Fibroblast of the conjunctiva (primary cell): ENCODE data around the gene MARK2.
"Not testable (repeated sequence)": the region's sequence is repeated elsewhere in the genome, so short reads cannot be mapped to it uniquely, and the experiment has no call there.

Experiments used
- DNase-seq: peaks from one replicate; pipeline ENCODE4 v3.0.0-alpha.2; 2010; ENCODE audit warnings: low read depth

Gene MARK2

DNA sequence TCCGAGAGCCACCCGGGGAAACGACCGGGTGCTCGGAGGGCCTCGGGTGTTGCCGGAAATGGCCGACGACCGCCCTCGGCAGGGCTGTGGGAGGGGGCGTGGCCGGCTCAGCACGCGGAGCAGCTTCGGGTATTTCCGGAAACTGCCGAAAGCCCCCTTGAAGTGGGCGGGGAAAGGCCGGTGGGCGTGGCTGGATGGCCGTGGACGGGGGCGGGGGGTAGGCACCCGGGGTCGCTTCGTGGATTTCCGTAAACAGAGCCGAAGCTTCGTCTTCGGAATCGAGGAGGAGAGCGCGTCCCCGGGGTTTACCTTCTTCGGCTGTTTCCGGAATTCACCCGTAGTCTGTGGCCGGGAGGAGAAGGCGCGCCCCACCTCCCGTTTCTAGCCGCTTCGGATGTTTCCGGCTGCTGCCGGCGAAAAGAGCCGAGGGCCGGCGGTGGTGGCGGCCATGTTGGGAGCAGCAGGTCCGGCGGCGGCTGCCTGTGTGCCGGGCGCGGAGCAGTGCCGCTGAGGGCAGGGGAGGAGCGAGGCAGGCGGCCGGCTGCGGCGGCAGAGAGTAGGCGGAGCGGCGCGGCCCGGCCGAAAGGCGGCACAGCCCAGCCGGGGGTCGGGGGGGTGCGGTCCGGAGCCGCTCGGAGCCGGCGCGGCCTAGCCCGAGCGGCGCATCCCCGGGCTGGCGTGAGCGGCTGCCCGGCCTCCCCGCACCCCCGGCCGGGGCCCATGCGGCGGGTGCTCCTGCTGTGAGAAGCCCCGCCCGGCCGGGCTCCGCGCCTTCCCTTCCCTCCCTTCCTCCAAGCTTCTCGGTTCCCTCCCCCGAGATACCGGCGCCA, at the start of gene MARK2:
Gene MARK2, plus strand, starts transcription at position 433 of the 830 bp plus-strand sequence. Its CDS starts 397 bp downstream, at position 830.
- DNase-seq: peak; percentile 97

DNA sequence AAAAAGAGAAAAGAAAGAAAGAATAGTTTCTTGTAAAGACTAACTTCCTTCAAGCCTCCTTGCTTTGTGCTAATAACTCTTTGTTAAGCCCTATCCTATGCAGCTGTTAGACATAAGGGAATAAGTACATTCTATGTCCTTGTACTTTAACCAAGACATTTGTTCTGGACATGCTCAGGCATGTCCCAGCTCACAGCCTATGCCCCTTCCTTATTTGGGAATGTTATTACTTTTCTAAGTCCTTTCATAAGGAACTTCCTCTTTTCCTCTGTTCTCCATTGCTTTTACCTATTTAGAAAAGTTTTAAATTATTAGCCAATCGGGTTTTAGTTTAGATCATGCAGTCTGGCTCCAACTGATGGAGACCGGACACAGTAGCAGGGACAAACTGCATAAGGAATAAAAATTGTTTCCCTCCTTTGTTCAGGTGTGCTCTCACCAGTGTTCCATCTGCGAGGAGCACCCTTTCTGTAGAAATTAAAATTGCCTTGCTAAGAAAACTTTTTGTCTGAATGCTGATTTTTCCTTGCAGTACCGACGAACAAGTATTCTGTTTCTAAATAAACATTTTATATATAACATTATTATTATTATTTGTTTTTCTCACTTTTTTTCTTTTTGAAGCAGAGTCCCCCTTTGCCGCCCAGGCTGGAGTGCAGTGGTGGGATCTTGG, 47.3 kb upstream of the MARK2 start:
- no peak for DNase-seq

DNA sequence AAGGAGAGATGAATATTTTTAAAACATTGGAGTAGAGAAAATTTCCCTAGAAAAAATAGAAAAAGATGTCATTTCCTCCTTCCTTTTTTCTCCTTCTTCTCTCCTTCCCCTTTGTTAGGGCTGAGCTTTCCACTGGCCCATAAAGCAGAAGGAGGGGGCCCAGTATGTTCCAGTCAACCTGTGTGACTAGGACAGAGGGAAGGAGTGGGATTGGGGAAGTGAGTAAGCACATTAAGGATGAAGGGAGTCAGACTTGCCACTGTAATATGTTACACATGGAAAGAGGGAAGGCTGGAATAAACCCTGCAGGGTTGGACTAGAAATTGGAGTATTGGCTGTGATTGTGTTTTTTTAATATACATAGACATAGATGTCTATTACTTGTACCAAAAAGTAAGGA, 45.7 kb upstream of the MARK2 start:
- no peak for DNase-seq

DNA sequence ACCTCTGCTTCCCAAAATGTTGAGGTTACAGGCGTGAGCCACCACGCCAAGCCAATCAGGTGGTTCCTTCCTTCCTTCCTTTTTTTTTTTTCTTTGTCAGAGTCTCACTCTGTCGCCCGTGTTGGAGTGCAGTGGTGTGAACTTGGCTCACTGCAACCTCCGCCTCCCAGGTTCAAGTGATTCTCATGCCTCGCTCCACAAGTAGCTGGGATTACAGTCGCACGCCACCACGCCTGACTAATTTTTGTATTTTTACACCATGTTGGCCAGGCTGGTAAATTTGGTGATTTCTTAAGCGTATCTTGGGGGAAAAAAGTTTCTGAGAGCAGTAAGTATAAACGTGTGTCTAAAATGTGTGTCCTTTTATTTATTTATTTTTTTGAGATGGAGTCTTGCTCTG, 43.8 kb upstream of the MARK2 start:
- no peak for DNase-seq

DNA sequence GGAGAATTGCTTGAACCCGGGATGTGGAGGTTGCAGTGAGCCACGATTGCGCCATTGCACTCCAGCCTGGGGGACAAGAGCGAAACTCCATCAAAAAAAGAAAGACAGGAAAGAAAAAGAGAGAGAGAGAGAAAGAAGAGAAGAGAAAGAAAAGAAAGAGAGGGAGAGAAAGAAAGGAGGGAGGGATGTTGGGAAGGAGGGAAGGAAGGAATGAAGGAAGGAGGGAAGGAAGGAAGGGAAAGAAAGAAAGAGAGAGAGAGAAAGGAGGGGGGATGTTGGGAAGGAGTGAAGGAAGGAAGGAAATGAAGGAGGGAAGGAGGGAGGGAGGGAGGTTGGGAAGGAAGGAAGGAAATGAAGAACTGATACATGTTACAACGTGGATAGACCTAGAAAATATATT, 38.0 kb upstream of the MARK2 start:
- no peak for DNase-seq

DNA sequence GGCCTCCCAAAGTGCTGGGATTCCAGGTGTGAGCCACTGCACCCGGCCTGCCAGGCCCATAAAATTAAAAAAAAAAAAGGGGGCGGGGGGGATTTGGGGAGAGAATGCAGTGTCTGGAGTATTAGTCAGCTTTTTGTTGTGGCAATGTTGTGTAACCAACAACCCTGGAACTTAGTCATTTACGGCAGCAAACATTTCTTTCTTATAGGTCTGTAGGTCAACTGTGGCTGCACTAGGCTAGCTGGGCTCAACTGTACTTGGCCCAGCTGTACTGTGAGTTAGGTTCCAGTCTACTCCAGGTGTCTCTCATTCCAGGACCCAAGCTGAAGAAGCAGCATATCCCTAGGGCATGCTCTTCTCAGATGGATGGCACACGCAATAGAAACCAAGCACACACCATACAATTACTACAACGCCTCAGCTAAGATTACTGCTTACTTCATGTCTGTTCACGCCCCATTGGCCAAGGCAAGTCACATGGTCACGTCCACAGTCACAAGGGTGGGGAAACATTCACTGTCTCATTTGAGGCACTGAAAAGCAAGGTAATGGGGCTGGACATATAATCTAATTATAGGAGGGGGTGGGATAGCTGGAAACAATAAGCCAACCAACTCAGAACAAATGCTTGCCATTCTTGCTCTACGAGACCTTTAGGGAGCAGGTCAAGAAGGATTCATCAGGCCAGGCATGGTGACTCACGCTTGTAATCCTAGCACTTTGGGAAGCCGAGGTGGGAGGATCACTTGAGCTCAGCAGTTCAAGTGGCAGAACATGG, 36.1 kb upstream of the MARK2 start:
- DNase-seq: peak; percentile 45

DNA sequence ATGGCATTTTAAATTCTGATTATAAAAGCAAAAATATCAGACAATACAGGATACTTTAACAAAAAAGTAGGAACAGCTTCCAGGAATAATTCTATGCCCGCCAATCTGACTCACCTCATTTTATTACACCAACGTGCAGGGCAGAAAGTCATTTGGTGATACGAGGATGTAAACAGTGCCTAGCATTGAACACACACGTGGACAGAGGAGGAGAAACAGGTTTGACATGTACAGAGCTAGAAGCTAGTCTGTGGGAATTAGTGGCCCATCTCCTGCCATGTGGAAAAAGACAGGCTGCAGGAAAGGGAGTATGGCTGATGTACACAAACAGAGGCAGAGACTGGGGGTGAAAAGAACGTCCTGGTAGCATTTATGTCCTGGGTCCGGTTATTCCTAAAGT, 34.7 kb upstream of the MARK2 start:
- DNase-seq: no peak

DNA sequence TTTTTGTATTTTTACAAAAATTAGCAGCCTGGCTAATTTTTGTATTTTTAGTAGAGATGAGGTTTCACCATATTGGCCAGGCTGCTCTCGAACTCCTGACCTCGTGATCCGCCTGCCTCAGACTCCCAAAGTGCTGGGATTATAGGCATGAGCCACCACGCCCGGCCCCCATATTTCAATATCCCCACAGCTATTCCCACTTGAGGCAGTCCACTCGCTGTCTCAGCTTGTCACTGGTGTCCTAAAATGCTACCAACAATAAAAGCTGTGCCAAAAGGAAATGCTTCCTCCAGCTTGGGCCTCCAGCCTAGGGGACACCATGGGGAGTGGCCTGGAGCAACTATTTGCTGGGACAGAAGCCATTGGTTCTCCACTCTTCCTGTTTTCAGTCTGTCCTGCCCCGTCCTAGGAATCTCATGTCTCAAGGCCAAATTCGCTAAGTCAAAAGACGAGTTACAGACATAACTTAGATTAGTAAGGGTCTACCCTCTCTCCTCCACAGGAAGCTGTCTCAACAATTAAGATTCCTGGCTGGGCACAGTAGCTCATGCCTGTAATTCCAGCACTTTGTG, 33.0 kb upstream of the MARK2 start:
- DNase-seq: no peak

DNA sequence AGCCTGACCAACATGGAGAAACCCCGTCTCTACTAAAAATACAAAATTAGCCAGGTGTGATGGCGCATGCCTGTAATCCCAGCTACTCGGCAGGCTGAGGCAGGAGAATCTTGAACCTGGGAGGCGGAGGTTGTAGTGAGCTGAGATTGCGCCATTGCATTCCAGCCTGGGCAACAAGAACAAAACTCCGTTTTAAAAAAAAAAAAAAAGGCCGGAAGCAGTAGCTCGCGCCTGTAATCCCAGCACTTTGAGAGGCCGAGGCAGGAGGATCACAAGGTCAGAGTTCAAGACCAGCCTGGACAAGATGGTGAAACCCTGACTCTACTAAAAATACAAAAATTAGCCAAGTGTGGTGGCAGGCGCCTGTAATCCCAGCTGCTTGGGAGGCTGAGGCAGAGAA, 28.5 kb upstream of the MARK2 start:
- DNase-seq: not testable (repeated sequence)

DNA sequence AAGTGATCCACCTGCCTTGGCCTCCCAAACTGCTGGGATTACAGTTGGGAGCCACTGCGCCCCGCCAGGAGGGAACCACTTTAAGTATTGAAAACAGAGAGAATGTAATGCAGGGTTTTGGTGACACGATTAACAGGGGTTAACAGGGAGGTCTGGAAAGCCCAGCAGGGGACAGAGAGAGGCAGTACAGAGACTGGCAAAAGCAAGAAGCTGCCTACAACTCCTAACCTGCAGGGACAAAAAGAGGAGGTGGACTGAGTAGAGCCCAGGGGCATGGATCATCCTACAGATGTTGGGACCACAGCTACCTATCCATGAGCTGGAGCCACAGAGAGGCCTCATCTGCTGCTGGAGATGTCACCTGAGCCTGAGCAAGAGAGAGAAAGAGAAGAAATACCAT, 27.4 kb upstream of the MARK2 start:
- DNase-seq: no peak

DNA sequence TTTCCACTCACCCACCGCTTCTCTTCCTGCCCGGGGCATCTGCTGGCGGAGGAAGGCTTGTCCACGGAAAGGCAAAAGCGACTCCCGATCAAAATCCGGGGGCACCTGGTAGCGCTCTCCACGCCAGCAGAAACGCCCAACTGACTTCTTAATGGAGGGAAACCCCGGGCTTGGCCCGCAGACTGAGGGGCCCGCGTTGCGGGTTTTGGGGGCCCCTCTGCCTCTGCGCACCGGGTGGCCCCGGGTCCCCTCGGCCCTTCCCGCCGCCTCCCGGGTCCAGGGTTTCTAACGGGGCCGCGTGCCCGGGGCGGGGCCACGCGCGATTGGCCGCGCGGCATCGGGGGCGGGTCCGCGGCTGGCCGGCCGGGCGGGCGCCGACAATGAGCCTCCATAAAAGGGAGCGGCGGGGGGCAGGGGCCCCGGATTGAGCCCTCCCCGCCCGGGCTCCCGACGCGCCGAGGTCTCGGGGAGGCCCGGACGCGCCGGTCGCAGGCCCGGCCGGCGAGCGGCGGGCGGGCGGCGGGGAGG, 25.8 kb upstream of the MARK2 start, which contains the start of gene SPINDOC:
Gene SPINDOC, plus strand, starts transcription at position 422 of the 528 bp plus-strand sequence. CDS start 231 bp downstream, outside the sequence.
- peak; percentile 27 for DNase-seq

DNA sequence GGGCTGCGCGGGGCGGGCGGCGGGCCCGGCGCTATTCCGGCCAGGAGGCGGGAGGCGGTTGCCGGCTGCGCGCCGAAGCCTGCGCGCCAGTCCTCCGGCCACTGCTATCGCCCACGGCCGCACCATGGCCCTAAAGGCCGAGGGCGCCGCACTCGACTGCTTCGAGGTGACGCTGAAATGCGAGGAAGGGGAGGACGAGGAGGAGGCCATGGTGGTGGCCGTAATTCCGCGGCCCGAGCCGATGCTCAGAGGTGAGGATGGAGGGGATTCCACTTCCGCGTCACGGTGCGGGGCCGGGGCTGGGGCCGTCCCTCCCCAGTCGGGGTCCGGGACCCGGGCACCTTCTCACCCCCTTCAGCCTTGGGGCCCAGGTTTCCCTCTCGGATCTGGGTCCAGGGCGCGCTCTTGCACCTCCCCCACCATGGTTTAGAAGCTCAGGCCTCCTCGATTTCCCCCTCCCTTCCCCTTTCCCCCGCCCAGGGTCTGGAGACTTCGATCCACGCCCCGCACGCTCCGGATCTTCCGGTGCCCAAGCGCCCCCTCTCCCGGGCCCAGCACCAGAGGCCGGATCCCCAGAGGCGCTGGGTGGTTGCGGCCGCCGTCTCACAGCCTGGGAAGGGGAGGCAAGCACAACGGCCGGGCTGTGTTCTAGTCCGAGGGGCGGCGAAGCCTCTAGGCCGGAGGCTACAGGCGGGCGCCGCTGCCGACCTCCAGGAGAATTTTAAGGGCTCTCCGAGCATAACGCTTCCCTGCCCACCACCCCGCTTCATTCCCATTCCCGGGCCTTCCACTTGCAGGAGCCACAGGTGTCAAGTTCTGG, 25.1 kb upstream of the MARK2 start:
- DNase-seq: peak; percentile 33

DNA sequence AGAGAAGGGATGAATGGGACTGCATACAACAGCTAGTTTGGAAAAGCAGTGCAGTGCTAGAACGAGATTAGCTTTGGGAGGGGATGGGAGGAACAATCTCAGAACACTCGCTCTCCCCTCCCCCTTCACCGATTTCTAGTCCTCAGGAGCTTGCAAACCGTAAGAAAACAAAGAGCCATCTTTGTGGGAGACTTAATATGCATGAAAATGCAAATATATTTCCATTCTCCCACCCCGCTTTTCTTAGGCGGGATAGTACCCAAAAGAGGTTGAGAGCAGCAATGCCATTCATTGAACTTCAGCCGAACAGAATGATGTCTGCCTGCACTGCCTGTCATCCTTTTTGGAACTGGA, 24.6 kb upstream of the MARK2 start:
- DNase-seq: no peak

DNA sequence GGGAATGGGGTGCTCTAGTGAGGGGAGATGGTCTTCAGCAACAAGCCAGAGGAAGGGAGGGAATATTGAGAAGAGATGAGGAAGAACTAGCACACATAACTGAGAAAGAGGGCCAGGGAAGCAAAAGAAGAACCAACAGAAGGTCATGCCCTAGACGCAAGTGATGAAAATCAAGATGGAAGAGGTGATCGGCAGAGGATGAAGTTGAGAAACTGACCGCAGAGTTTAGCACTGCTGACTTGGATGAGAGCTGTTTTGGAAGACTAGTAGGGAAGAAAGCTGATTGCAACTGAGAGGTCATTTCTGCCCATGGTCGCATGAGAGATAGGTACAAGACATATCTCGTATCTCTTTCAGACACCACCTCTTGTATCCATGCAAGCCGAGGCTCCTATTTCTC, 22.7 kb upstream of the MARK2 start:
- DNase-seq: no peak

DNA sequence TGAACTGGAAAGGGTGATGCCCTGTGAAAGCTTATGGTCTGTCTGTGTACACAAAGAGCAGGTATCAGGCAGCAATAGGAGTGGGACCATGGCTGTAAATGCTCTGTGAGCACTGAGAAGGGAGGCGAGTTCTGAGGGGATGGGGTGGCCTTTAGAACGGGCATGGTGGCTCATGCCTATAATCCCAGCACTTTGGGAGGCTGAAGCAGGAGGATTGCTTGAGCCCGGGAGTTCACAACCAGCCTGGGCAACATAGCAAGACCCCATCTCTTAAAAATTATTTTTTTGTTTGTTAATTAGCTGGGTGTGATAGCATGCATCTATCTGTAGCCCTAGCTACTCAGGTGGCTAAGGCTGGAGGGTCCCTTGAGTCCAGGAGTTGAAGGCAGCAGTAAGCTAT, 22.2 kb upstream of the MARK2 start:
- DNase-seq: no peak

DNA sequence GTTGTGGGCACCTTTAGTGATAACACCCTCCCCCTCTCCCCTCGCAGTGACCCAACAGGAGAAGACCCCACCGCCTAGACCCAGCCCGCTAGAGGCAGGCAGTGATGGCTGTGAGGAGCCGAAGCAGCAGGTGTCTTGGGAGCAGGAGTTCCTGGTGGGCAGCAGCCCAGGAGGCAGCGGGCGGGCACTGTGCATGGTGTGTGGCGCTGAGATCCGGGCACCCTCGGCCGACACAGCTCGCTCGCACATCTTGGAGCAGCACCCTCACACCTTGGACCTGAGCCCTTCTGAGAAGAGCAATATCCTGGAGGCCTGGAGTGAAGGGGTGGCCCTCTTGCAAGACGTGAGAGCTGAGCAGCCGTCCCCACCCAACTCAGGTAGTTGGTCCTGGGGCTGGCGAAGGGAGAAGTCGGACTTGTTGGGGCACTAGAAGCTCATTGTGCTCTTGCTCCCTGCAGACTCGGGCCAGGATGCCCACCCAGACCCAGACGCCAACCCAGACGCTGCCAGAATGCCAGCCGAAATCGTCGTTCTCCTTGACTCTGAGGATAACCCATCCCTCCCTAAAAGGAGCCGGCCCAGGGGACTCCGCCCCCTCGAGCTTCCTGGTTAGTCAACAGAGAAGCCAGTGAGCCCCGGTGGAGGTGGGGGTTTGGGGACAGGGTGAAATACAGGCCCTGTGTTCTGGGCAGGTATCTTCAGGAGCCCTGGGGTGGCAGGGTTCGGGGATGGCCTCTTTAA, 21.0 kb upstream of the MARK2 start:
- DNase-seq: no peak

DNA sequence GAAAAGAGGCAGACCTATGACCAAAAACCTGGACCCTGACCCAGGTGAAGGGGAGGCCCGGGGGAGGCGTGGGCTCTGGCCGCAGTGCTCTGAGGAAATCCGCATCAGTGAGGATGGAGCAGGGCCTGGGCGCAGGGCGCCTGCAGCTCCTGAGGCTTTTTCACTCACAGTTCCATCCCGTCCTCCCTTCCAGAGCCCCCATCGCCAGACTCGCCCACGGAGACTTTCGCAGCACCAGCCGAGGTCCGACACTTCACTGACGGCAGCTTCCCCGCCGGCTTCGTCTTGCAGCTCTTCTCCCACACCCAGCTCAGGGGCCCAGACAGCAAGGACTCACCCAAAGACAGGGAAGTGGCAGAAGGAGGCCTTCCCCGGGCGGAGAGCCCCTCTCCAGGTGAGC, 20.3 kb upstream of the MARK2 start:
- DNase-seq: no peak

DNA sequence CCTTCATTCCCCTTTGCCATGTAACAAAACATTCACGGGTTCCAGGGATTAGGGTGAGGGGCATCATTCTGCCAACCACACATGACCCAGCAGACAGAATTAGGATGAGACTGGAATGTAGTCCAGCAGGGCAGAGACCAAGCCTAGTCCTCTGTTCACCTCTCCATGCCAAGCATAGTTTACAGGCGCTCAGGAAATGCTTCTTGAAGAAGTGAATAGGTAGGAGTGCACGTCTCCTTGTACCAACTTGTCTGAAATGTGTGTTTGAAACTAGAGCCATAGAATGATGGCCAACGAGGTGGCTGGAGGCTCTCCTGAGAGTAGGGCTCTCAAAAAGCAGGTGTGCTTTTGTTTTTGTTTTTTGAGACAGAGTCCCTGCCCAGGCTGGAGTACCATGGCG, 17.5 kb upstream of the MARK2 start:
- DNase-seq: no peak

DNA sequence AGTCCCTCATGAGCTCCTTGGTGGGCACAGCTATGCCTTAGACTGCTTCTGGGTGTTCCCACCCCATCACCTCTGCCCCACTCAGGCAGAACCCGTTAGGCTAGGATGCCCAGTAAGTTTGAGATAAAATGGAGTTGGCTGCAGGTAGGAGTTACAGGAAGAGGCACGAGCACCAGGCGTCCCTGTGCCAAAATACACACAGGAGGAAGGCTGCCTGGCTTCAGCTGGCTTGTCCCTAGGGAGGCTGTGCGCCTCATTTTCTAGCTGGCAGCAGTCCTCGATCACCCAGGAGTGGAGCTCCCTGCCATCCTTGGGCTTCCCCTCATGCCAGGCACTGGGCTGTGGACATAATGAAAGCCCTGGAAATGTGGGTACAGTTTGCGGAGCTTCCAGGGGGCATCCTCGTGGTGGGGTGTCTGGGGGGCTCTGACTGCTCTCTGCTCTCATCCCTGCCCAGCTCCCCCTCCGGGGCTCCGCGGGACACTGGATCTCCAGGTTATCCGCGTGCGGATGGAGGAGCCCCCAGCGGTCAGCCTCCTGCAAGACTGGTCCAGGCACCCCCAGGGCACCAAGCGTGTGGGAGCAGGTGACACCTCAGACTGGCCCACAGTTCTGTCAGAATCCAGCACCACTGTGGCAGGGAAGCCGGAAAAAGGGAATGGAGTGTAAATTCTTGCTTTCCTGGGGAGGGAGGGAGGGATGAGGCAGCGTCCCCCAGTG, 12.3 kb upstream of the MARK2 start:
- no peak for DNase-seq
